A673 (cell line): ENCODE data around the gene ELF3. TPM values are rescaled to one million over a fixed set of nuclear protein-coding genes. Genes with fewer than 3 reads are reported as not detected.

ENCODE experiments used
- BruUV-seq: library from RNA; stranded (reverse); fragments of 400-500 nt; replicated peaks from 2 replicates; lab custom pipeline; 2021; lab: Mats Ljungman, UMichigan
- CTCF ChIA-PET: fragments of 300-600 bp; sonication (Branson Sonifier 250); formaldehyde crosslinking; loops from one replicate; lab custom pipeline; 2022; ENCODE audit warnings: antibody characterized with exemption; lab: Charles Lee
- POLR2A ChIA-PET: fragments of 300-600 bp; sonication (Branson Sonifier 250); formaldehyde crosslinking; loops from one replicate; lab custom pipeline; 2022; ENCODE audit warnings: antibody characterized with exemption; ENCODE audit not compliant: low non-redundant PET; lab: Charles Lee
- DNase-seq: peaks from one replicate; pipeline ENCODE4 v3.0.0-alpha.2; 2015; ENCODE audit warnings: low spot score
- H3K27ac ChIP-seq: fragments of 200-600 bp; sonication (generic); 2 replicates; pipeline ENCODE4 v1.5.1; 2016; ENCODE audit warnings: mixed run types, low read depth, mild to moderate bottlenecking, mixed read lengths, antibody characterized with exemption, low read length; ENCODE audit not compliant: poor library complexity, severe bottlenecking
- H3K27me3 ChIP-seq: fragments of 200-600 bp; sonication (generic); replicated peaks from 2 replicates; pipeline ENCODE4 v1.6.1; 2017; ENCODE audit warnings: mixed run types, low read depth, mild to moderate bottlenecking, mixed read lengths, antibody characterized with exemption, low read length; ENCODE audit not compliant: insufficient read depth, poor library complexity
- H3K36me3 ChIP-seq: fragments of 200-600 bp; sonication (generic); 2 replicates; pipeline ENCODE4 v1.6.1; 2016; ENCODE audit warnings: mixed run types, mild to moderate bottlenecking, mixed read lengths, antibody characterized with exemption, low read length; ENCODE audit not compliant: insufficient read depth, poor library complexity, severe bottlenecking
- H3K4me1 ChIP-seq: fragments of 200-600 bp; sonication (generic); 2 replicates; pipeline ENCODE4 v1.6.1; 2017; ENCODE audit warnings: mixed run types, mild to moderate bottlenecking, mixed read lengths, antibody characterized with exemption, low read length; ENCODE audit not compliant: insufficient read depth, poor library complexity, severe bottlenecking
- H3K4me3 ChIP-seq: fragments of 200-600 bp; sonication (generic); 2 replicates; pipeline ENCODE4 v1.5.1; 2016; ENCODE audit warnings: low read depth, mixed run types, mild to moderate bottlenecking, mixed read lengths, low read length; ENCODE audit not compliant: poor library complexity, severe bottlenecking
- H3K9me3 ChIP-seq: fragments of 200-600 bp; sonication (generic); 2 replicates; pipeline ENCODE4 v1.6.1; 2016; ENCODE audit warnings: mixed run types, low read depth, mild to moderate bottlenecking, mixed read lengths, antibody characterized with exemption, low read length; ENCODE audit not compliant: poor library complexity, severe bottlenecking
- CTCF ChIP-seq: fragments of 300-800, 200-600 bp; sonication (generic); conservative IDR thresholded peaks from 2 replicates; pipeline ENCODE4 v1.5.1; 2017; ENCODE audit warnings: low read depth, mild to moderate bottlenecking, antibody characterized with exemption, low read length, moderate library complexity, mixed read lengths
- EZH2 ChIP-seq: fragments of 200-600 bp; sonication (generic); IDR thresholded peaks from 2 replicates; pipeline ENCODE4 v1.6.1; 2017; ENCODE audit warnings: borderline replicate concordance, low read depth, mild to moderate bottlenecking, mixed read lengths, antibody characterized with exemption, low read length; ENCODE audit not compliant: poor library complexity, severe bottlenecking
- intact Hi-C: fragments of 100-400 bp; cut with micrococcal nuclease; formaldehyde crosslinking; loops from one replicate; pipeline ENCODE4 v1.10.0; 2022; ENCODE audit not compliant: unreplicated experiment
- total RNA-seq: library from RNA; stranded (reverse); gene quantifications from 2 replicates; pipeline ENCODE4 v1.2.3, GENCODE V29; 2021

The ELF3 gene
- total RNA-seq, 1 experiment from 2014 or later, result 0.56 TPM

- intact Hi-C loops, result no loop called here
- Histone ChIP-seq H3K4me3 (no peak overlapping the region), H3K4me1 (no peaks in the 10 kb centered on the region), H3K27me3 (no peaks in the 10 kb centered on the region), H3K36me3 (peaks cover 86% of the 10 kb centered on the region), H3K9me3 (no peaks in the 10 kb centered on the region), H3K27ac (no peak overlapping the region)
- ChIA-PET POLR2A (no interaction called here), CTCF (no interaction called here)
- TF ChIP-seq EZH2 (no peak), CTCF (no peak)
- no peak for DNase-seq
- no TSS peak for BruUV-seq
Measured at GRCh38 chr1:201966171-201966570, 44.2 kb upstream of the ELF3 start.

- DNase-seq, result no peak
- ChIA-PET POLR2A (interaction anchor here (0.6 kb wide), 1 partner anchor 201 kb away, joined by 5 read pairs; no protein-coding TSS in a partner anchor), CTCF (no interaction called here)
- H3K27ac ChIP-seq, result no peak overlapping the region
- H3K4me3 ChIP-seq, result no peak overlapping the region
- intact Hi-C loops, result no loop called here
- no peak for TF ChIP-seq CTCF
- no peak for TF ChIP-seq EZH2
- H3K9me3 ChIP-seq, result no peaks in the 10 kb centered on the region
- H3K27me3 ChIP-seq, result no peaks in the 10 kb centered on the region
- H3K4me1 ChIP-seq, result no peaks in the 10 kb centered on the region
- peaks cover 64% of the 10 kb centered on the region for H3K36me3 ChIP-seq
- no TSS peak for BruUV-seq
Measured at GRCh38 chr1:201968202-201968925, 42.0 kb upstream of the ELF3 start.

- DNase-seq, result no peak
- BruUV-seq, result no TSS peak
- Histone ChIP-seq H3K4me1 (no peaks in the 10 kb centered on the region), H3K4me3 (no peak overlapping the region), H3K27me3 (no peaks in the 10 kb centered on the region), H3K9me3 (no peaks in the 10 kb centered on the region), H3K36me3 (peaks cover 47% of the 10 kb centered on the region), H3K27ac (no peak overlapping the region)
- ChIA-PET CTCF (interaction anchor here (0.6 kb wide), 1 partner anchor 89 kb away, joined by 7 read pairs; no protein-coding TSS in a partner anchor), POLR2A (no interaction called here)
- intact Hi-C loops, result loop anchor here (10.0 kb wide), 1 partner anchor 266 kb away; no protein-coding TSS in a partner anchor
- TF ChIP-seq CTCF (no peak), EZH2 (no peak)
Measured at GRCh38 chr1:201970334-201971159, 39.8 kb upstream of the ELF3 start.
